Ovary (tissue), 9 donors: ENCODE results near the gene SPATA9. TPM values are rescaled to one million over a fixed set of nuclear protein-coding genes. Genes with fewer than 3 reads are reported as not detected.

Source experiments
- DNase-seq, 5 donors: peaks; one replicate each; pipeline ENCODE4 v3.0.0-alpha.2; 2019 to 2020
- H3K27ac ChIP-seq, 2 donors: fragments of 200-600 bp; one replicate each; pipeline versions ENCODE4 v1.5.1 to v1.8.0; 2019 to 2022
- H3K27me3 ChIP-seq: fragments of 200-600 bp; one replicate; pipeline ENCODE4 v1.8.0; 2022
- H3K36me3 ChIP-seq: fragments of 200-600 bp; sonication (generic); one replicate; pipeline ENCODE4 v1.5.1; 2019
- H3K4me1 ChIP-seq: one replicate; pipeline ENCODE4 v1.8.1; 2013; ENCODE audit warnings: mild to moderate bottlenecking, moderate library complexity; ENCODE audit not compliant: insufficient read depth
- H3K4me3 ChIP-seq: fragments of 200-600 bp; sonication (generic); one replicate; pipeline ENCODE4 v1.5.1; 2017
- H3K9me3 ChIP-seq, 2 donors: fragments of 200-600 bp in 1 of 2; sonication (generic) in 1 of 2; one replicate each; pipeline versions ENCODE4 v1.5.1 to v1.8.1; 2013 to 2019; ENCODE audit warnings: mild to moderate bottlenecking in 1 of 2, moderate library complexity in 1 of 2
- EP300 ChIP-seq: sonication (generic); formaldehyde crosslinking; IDR thresholded peaks from one replicate; pipeline ENCODE4 v1.6.1; 2017; ENCODE audit warnings: antibody characterized with exemption
- POLR2A ChIP-seq: fragments of 450-650 bp; IDR thresholded peaks from one replicate; pipeline ENCODE4 v1.6.1; 2017; ENCODE audit warnings: antibody characterized with exemption, mild to moderate bottlenecking, moderate library complexity
- WGBS, 3 donors: extraction: QIAGEN DNeasy Blood & Tissue Kit in 1 of 3; methylation state at CpG; one replicate each; pipeline versions ENCODE4 v1.1.5 to v1.1.7; 2013 to 2017; 5-methylcytosine and 5-hydroxymethylcytosine counted together
- intact Hi-C, 4 donors: fragments of 100-400 bp; cut with DNase I; formaldehyde crosslinking; loops; one replicate each; pipeline versions ENCODE4 v1.11.0 to v1.15.1; 2022 to 2023
- polyA plus RNA-seq, 2 donors: library from polyadenylated mRNA; stranded (reverse); fragments of 200-250 nt in 1 of 2; fragments of 350-450 nt in 1 of 2; fragmentation: Illumina TruSeq in 1 of 2; extraction: RNeasy Lipid Tissue Mini Kit (QIAGEN cat#74804) in 1 of 2; gene quantifications; one replicate each; pipeline ENCODE4 v1.2.3, GENCODE V29; 2013 to 2014
- total RNA-seq, 7 donors: library from RNA; depleted of rRNA in 2 of 7; stranded (reverse); fragments of >200 nt in 2 of 7; fragmentation: NEBNext Ultra II Directional in 3 of 7; extraction: Animal tissue kit (Norgen Biotek cat#: 25700) in 3 of 7; gene quantifications; one replicate each; pipeline versions ENCODE4 v1.1.0 to v1.2.4, GENCODE V29; 2016 to 2023
- TF ChIP-seq, protein P1 (sequence below), 3 donors: fragments of 450-650 bp in 2 of 3; fragments of 200-600 bp in 1 of 3; IDR thresholded peaks; one replicate each; pipeline versions ENCODE4 v1.5.1 to v1.8.0; 2016 to 2022; ENCODE audit warnings: antibody characterized with exemption in 3 of 3, mild to moderate bottlenecking in 1 of 3
- donor health status: DM: no; HTN: no; CAD: no; lungs with moderate emphysema.
- donor health status: DM: no; HTN: no; CAD: no.
- donor health status: Bipolar disorder and iron deficiency.
- donor health status: DM: yes; HTN: yes; CAD: no.
- donor health status: DM: no; HTN: no; CAD: no.
- donor health status: DM: yes; HTN: yes; CAD: no.

Gene SPATA9
- total and polyA plus RNA-seq, 9 donors, result 0.46 to 1.7 (median 0.89) TPM

DNA sequence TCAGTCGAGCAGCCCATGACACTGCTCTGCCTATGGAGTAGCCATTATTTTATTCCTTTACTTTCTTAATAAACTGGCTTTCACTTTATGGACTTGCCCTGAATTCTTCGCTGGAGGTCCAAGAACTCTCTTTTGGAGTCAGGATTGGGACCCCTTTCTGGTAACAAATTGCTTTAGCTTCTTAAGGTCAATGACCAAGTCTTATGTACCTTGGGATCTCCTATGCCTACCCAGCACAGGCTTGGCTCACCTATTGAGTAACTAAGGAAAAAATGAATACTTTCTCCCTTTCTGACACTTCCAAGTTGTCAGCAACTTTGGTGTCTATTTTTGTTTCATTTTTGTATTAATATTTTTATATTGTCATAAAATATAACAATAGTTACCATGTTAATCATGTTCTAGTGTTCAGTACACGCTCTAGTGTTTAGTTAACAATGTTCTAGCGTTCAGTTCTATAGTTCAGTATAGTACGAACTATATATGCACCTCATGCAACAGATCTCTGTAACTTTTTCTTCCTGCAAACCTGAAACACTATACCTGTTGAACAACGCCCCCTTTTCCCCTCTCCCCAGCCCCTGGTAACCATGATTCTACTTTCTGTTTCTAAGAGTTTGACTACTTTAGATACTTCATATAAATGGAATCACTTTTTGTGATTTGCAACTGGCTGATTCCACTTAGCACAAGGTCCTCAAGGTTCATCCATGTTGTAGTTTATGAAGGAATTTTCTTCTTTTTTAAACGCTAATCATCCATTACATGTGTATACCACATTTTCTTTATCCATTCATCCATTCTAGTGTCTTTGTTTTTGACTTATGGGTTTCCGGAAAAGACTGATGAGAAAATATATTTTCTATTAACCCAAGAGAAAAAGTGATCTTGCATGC lies 46.6 kb upstream of the SPATA9 start:
- H3K27ac ChIP-seq, result peak overlapping the region in 1 of 2 donors; percentile 99
- H3K4me3 ChIP-seq, result no peak overlapping the region
- WGBS, 3 donors, result 86 to 87% (median 87%) methylated on average over 8 of the region's 8 CpGs
- peaks cover 12% of the 10 kb centered on the region for H3K4me1 ChIP-seq
- no peaks in the 10 kb centered on the region for H3K9me3 ChIP-seq
- intact Hi-C loops, result loop anchor here (5.0 to 10.0 kb wide), 5 partner anchors 57 to 85 kb away; partner anchors contain the start of gene RFESD (in 2 of the 4)
- TF ChIP-seq EP300, result no peak
- TF ChIP-seq, protein P1, sequence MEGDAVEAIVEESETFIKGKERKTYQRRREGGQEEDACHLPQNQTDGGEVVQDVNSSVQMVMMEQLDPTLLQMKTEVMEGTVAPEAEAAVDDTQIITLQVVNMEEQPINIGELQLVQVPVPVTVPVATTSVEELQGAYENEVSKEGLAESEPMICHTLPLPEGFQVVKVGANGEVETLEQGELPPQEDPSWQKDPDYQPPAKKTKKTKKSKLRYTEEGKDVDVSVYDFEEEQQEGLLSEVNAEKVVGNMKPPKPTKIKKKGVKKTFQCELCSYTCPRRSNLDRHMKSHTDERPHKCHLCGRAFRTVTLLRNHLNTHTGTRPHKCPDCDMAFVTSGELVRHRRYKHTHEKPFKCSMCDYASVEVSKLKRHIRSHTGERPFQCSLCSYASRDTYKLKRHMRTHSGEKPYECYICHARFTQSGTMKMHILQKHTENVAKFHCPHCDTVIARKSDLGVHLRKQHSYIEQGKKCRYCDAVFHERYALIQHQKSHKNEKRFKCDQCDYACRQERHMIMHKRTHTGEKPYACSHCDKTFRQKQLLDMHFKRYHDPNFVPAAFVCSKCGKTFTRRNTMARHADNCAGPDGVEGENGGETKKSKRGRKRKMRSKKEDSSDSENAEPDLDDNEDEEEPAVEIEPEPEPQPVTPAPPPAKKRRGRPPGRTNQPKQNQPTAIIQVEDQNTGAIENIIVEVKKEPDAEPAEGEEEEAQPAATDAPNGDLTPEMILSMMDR (IDR thresholded peaks at IDR 0.05), result no peak
- TF ChIP-seq POLR2A, result no peak
- H3K27me3 ChIP-seq, result no peaks in the 10 kb centered on the region
- no peak for DNase-seq
- no peaks in the 10 kb centered on the region for H3K36me3 ChIP-seq

DNA sequence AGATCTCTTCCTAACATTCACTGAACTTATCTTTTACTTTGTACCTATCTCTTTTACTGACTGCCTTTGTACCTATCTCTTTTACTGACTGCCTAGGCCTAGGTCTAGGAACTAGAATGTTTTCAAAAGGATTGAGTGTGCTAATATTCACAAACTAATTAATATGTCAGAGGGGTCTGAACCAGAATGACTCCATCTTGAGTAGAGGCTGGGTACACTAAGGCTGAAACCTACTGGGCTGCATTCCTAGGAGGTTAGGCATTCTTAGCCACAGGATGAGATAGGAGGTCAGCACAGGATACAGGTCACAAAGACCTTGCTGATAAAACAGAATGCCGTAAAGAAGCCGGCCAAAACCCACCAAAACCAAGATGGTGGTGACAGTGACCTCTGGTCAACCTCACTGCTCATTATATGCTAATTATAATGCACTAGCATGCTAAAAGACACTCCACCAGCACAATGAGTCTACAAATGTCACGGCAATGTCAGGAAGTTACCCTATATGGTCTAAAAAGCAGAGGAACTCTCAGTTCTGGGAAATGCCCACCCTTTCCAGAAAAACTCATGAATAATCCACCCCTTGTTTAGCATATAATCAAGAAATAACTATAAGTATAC lies 45.8 kb upstream of the SPATA9 start:
- Histone ChIP-seq H3K4me3 (no peak overlapping the region), H3K4me1 (peaks cover 13% of the 10 kb centered on the region), H3K36me3 (no peaks in the 10 kb centered on the region), H3K27ac (peak overlapping the region in 1 of 2 donors; percentile 99), H3K27me3 (no peaks in the 10 kb centered on the region), H3K9me3 (no peaks in the 10 kb centered on the region)
- intact Hi-C loops, result no loop called here
- no peak for DNase-seq
- TF ChIP-seq EP300, result no peak
- 78 to 90% (median 85%) methylated on average over 3 of the region's 3 CpGs for WGBS, 3 donors

DNA sequence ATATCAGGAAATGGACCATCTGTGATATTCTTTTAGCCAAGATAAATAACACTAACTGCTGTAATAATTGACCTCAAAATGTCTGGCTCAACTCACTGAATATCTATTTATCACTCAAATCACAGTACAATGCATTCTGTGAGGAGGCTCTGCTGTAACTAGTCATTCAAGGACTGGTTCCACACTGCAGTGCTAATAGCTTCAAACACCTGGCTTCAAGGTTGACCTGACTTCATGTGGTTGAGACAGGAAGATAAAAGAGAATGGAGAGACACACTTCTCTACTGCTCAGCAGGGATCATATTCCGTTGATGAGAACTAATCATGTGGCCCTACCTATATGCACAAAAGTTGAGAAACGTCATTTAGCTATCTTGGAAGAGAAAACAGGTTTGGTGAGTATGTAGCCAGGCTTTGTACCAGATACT lies 45.0 kb upstream of the SPATA9 start:
- Histone ChIP-seq H3K9me3 (no peaks in the 10 kb centered on the region), H3K27me3 (no peaks in the 10 kb centered on the region), H3K36me3 (no peaks in the 10 kb centered on the region), H3K4me1 (peaks cover 15% of the 10 kb centered on the region), H3K4me3 (no peak overlapping the region), H3K27ac (peak overlapping the region in 1 of 2 donors; percentile 99)
- no peak for DNase-seq
- intact Hi-C loops, result no loop called here
- TF ChIP-seq EP300 (no peak), POLR2A (no peak)
- TF ChIP-seq, protein P1 (IDR thresholded peaks at IDR 0.05), result no peak
- 37 to 54% (median 46%) methylated on average over 2 of the region's 2 CpGs for WGBS, 3 donors

DNA sequence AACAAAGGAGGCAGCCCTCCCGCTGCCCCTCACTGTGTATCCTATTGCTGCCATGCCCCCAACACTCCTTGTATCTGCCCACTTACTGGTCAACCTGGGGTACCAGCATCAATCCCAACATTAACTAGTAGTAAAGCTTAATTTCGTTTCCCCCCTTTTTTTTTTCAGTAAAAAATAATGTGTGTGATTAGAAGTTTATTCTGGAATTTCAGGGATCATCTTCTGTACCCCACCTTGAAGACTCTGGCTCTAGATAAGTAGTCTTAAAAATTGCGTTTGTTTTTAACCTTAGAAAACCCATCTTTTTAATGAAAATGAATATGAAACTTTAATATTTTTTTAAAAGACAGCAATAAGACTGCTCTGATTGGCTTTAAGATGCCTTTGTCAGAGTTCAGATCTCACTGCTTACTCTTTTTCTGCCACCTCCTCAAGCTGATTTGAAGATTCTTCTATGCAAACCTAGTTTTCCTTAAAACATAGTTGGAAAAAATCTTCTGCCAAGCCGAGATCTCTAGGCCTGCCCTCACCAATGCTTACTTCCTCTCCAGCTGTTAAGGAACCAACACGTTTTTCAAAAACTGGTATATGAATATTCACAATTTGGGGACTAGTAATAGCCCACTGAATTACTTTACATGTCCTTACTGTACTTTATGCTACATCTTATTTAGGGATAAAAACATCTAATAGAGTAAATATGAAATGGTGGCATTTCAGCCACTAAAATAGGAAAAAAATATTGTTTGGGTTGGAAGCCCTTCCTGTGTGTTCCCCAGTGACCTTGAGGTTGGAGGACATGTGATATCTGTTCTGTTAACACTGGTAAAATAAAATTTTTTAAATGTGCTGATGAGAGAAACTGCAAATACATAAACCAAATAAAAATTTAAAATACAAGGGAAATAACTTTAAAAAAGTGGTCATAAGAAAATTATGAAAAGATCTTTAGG lies 44.3 kb upstream of the SPATA9 start:
- TF ChIP-seq, protein P1 (IDR thresholded peaks at IDR 0.05), result no peak
- TF ChIP-seq POLR2A, result no peak
- intact Hi-C loops, result no loop called here

More for the DNA sequence above, 44.3 kb upstream of the SPATA9 start:
- H3K9me3 ChIP-seq, result no peaks in the 10 kb centered on the region
- peaks cover 18% of the 10 kb centered on the region for H3K4me1 ChIP-seq
- no peaks in the 10 kb centered on the region for H3K36me3 ChIP-seq
- no peaks in the 10 kb centered on the region for H3K27me3 ChIP-seq
- 18 to 38% (median 23%) methylated on average over 5 of the region's 5 CpGs for WGBS, 3 donors
- H3K27ac ChIP-seq, result peak overlapping the region in 1 of 2 donors; percentile 99
- no peak overlapping the region for H3K4me3 ChIP-seq
- DNase-seq, result no peak
